IMR-90 (cell line): Measurements from ENCODE around the gene MINDY1. TPM values are rescaled to one million over a fixed set of nuclear protein-coding genes. Genes with fewer than 3 reads are reported as not detected.

Source experiments
- ATAC-seq: fragments of 200-7000 bp; cut with Tn5 transposase; 2 replicates; pipeline ENCODE4 v1.9.1; 2020; ENCODE audit warnings: low read depth, mild to moderate bottlenecking, moderate library complexity
- BruUV-seq: library from RNA; stranded (reverse); fragments of 400-500 nt; replicated peaks from 2 replicates; lab custom pipeline; 2021; lab: Mats Ljungman, UMichigan
- CTCF ChIA-PET: fragments of 300-600 bp; formaldehyde crosslinking; extraction: SDS; loops from one replicate; lab custom pipeline; 2021; ENCODE audit warnings: antibody characterized with exemption; lab: Yijun Ruan, JAX
- POLR2A ChIA-PET: fragments of 300-600 bp; sonication (Branson Sonifier 250); formaldehyde crosslinking; loops from one replicate; lab custom pipeline; 2022; ENCODE audit warnings: antibody characterized with exemption; ENCODE audit not compliant: unreplicated experiment; lab: Charles Lee
- DNase-seq: peaks from one replicate; pipeline ENCODE4 v3.0.0; 2013
- H2AFZ ChIP-seq: replicated peaks from 2 replicates; pipeline ENCODE3; 2013; ENCODE audit warnings: low read length, mild to moderate bottlenecking; ENCODE audit not compliant: poor library complexity
- H2AK5ac ChIP-seq: 2 replicates; pipeline ENCODE4 v1.6.1; 2013; ENCODE audit warnings: low read depth, low read length, inconsistent platforms
- H2AK9ac ChIP-seq: replicated peaks from 2 replicates; pipeline ENCODE3; 2013; ENCODE audit warnings: mild to moderate bottlenecking, low read depth, low read length, moderate library complexity; ENCODE audit not compliant: poor library complexity
- H2BK120ac ChIP-seq: 2 replicates; pipeline ENCODE4 v1.6.1; 2013; ENCODE audit warnings: low read depth, low read length, inconsistent platforms
- H2BK15ac ChIP-seq: 3 replicates; pipeline ENCODE4 v1.6.1; 2013; ENCODE audit warnings: low read depth, low read length, inconsistent platforms
- H2BK20ac ChIP-seq: 2 replicates; pipeline ENCODE4 v1.6.1; 2013; ENCODE audit warnings: low read depth, mild to moderate bottlenecking, inconsistent platforms, low read length, moderate library complexity
- H2BK5ac ChIP-seq: 2 replicates; pipeline ENCODE4 v1.6.1; 2013; ENCODE audit warnings: mild to moderate bottlenecking, low read depth, low read length, inconsistent platforms; ENCODE audit not compliant: poor library complexity, severe bottlenecking
- H3K14ac ChIP-seq: replicated peaks from 2 replicates; pipeline ENCODE4 v1.6.1; 2013; ENCODE audit warnings: low read depth, low read length, inconsistent platforms
- H3K18ac ChIP-seq: 2 replicates; pipeline ENCODE4 v1.6.1; 2013; ENCODE audit warnings: low read depth, low read length, control low read depth
- H3K23ac ChIP-seq: 2 replicates; pipeline ENCODE4 v1.6.1; 2013; ENCODE audit warnings: low read depth, low read length, inconsistent platforms
- H3K27ac ChIP-seq: 2 replicates; pipeline ENCODE4 v1.5.1; 2013; ENCODE audit warnings: mild to moderate bottlenecking, control low read depth, low read length; ENCODE audit not compliant: insufficient read depth
- H3K27me3 ChIP-seq: 2 replicates; pipeline ENCODE4 v1.6.1; 2013; ENCODE audit warnings: low read length; ENCODE audit not compliant: control insufficient read depth, insufficient read depth
- H3K36me3 ChIP-seq: 2 replicates; pipeline ENCODE4 v1.6.1; 2013; ENCODE audit warnings: low read length, mixed read lengths; ENCODE audit not compliant: control insufficient read depth, insufficient read depth
- H3K4ac ChIP-seq: 2 replicates; pipeline ENCODE4 v1.6.1; 2013; ENCODE audit warnings: low read depth, low read length, inconsistent platforms
- H3K4me1 ChIP-seq: 2 replicates; pipeline ENCODE4 v1.6.1; 2013; ENCODE audit warnings: low read length, mixed read lengths; ENCODE audit not compliant: control insufficient read depth, insufficient read depth
- H3K4me2 ChIP-seq: 2 replicates; pipeline ENCODE4 v1.6.1; 2013; ENCODE audit warnings: low read depth, mild to moderate bottlenecking, control low read depth, low read length, moderate library complexity
- H3K4me3 ChIP-seq: 2 replicates; pipeline ENCODE4 v1.5.1; 2013; ENCODE audit warnings: low read depth, mild to moderate bottlenecking, control low read depth, low read length, moderate library complexity; ENCODE audit not compliant: insufficient read depth
- H3K56ac ChIP-seq: 2 replicates; pipeline ENCODE4 v1.6.1; 2013; ENCODE audit warnings: low read length, inconsistent platforms; ENCODE audit not compliant: insufficient read depth; ENCODE audit errors: extremely low read depth
- H3K79me1 ChIP-seq, 2 experiments: 2 replicates each; pipeline ENCODE4 v1.6.1; 2013; ENCODE audit warnings: low read length in 2 of 2, inconsistent platforms in 1 of 2, low read depth in 1 of 2
- H3K9ac ChIP-seq: 2 replicates; pipeline ENCODE4 v1.6.1; 2013; ENCODE audit warnings: low read depth, low read length, control low read depth
- H3K9me1 ChIP-seq: 2 replicates; pipeline ENCODE4 v1.6.1; 2013; ENCODE audit warnings: low read length, inconsistent platforms; ENCODE audit not compliant: insufficient read depth
- H3K9me3 ChIP-seq: 2 replicates; pipeline ENCODE4 v1.6.1; 2013; ENCODE audit warnings: low read length; ENCODE audit not compliant: control insufficient read depth, insufficient read depth
- H4K20me1 ChIP-seq: 2 replicates; pipeline ENCODE4 v1.6.1; 2013; ENCODE audit warnings: low read length, inconsistent platforms; ENCODE audit not compliant: insufficient read depth
- H4K5ac ChIP-seq: 2 replicates; pipeline ENCODE4 v1.6.1; 2013; ENCODE audit warnings: mild to moderate bottlenecking, low read depth, low read length, control low read depth
- H4K8ac ChIP-seq, 2 experiments: 2 replicates each; pipeline ENCODE4 v1.6.1; 2013; ENCODE audit warnings: low read depth in 2 of 2, low read length in 2 of 2, control low read depth in 1 of 2, inconsistent platforms in 1 of 2
- H4K91ac ChIP-seq: 2 replicates; pipeline ENCODE4 v1.6.1; 2013; ENCODE audit warnings: low read depth, low read length, inconsistent platforms; ENCODE audit not compliant: insufficient read depth
- BHLHE40 ChIP-seq: fragments of 150-350 bp; IDR thresholded peaks from 2 replicates; pipeline ENCODE4 v1.6.1; 2016; ENCODE audit warnings: mild to moderate bottlenecking, low read depth, low read length
- CHD1 ChIP-seq: IDR thresholded peaks from 2 replicates; pipeline ENCODE4 v1.6.1; 2012; ENCODE audit warnings: low read depth, low read length, improper control_type of control experiment
- FOS ChIP-seq: fragments of 150-350 bp; IDR thresholded peaks from 2 replicates; pipeline ENCODE4 v1.6.1; 2016; ENCODE audit warnings: low read depth, low read length
- MAFK ChIP-seq: IDR thresholded peaks from 2 replicates; pipeline ENCODE4 v1.6.1; 2012; ENCODE audit warnings: low read depth, low read length, improper control_type of control experiment
- MAZ ChIP-seq: IDR thresholded peaks from 2 replicates; pipeline ENCODE4 v1.6.1; 2012; ENCODE audit warnings: low read depth, mild to moderate bottlenecking, low read length, improper control_type of control experiment, moderate library complexity, borderline replicate concordance
- MXI1 ChIP-seq: IDR thresholded peaks from 2 replicates; pipeline ENCODE4 v1.6.1; 2012; ENCODE audit warnings: low read depth, mild to moderate bottlenecking, low read length, moderate library complexity, borderline replicate concordance
- POLR2A ChIP-seq: IDR thresholded peaks from 2 replicates; pipeline ENCODE4 v1.6.1; 2012; ENCODE audit warnings: mild to moderate bottlenecking, low read depth, low read length
- RAD21 ChIP-seq: IDR thresholded peaks from 2 replicates; pipeline ENCODE4 v1.6.1; 2012; ENCODE audit warnings: low read length, improper control_type of control experiment
- RFX5 ChIP-seq: IDR thresholded peaks from 2 replicates; pipeline ENCODE4 v1.8.0; 2012; ENCODE audit warnings: low read depth, mild to moderate bottlenecking, low read length, moderate library complexity
- SMC3 ChIP-seq: fragments of 150-350 bp; IDR thresholded peaks from 2 replicates; pipeline ENCODE4 v1.6.1; 2016; ENCODE audit warnings: low read depth, mild to moderate bottlenecking, antibody characterized with exemption, low read length, moderate library complexity
- WGBS, 2 experiments: methylation state at CpG; one replicate each; pipeline versions ENCODE4 v1.1.5 to v1.1.7; 2013; ENCODE audit warnings: missing lambda C conversion rate in 2 of 2; ENCODE audit not compliant: insufficient read length in 1 of 2; ENCODE audit errors: extremely low coverage in 2 of 2; 5-methylcytosine and 5-hydroxymethylcytosine counted together
- dilution Hi-C: fragments of 300-500 bp; cut with HindIII; formaldehyde crosslinking; loops from one replicate; pipeline ENCODE4 v1.14.3; 2018; ENCODE audit warnings: low sequenced_read_pairs; ENCODE audit not compliant: unreplicated experiment
- in situ Hi-C: fragments of 300-500 bp; cut with MboI; formaldehyde crosslinking; loops from 3 replicates; pipeline ENCODE4 v1.14.3; 2019; ENCODE audit warnings: low sequenced_read_pairs, inconsistent platforms, mixed read lengths
- intact Hi-C: fragments of 100-400 bp; cut with micrococcal nuclease; formaldehyde crosslinking; loops from 2 replicates; pipeline ENCODE4 v1.10.0; 2022
- polyA plus RNA-seq, 3 experiments: library from polyadenylated mRNA; depleted of rRNA; stranded (reverse); fragments of >200 nt; gene quantifications; 2 replicates each; pipeline ENCODE4 v1.2.3, GENCODE V29; 2012; ENCODE audit warnings: low replicate concordance in 1 of 3
- total RNA-seq: library from RNA; depleted of rRNA; stranded (reverse); fragments of >200 nt; gene quantifications from 2 replicates; pipeline ENCODE4 v1.2.3, GENCODE V29; 2012
- TF ChIP-seq, protein P1 (sequence below): conservative IDR thresholded peaks from 2 replicates; pipeline ENCODE4 v1.5.1; 2012; ENCODE audit warnings: mild to moderate bottlenecking, low read depth, low read length, improper control_type of control experiment
- TF ChIP-seq, protein P2 (sequence below): fragments of 150-350 bp; IDR thresholded peaks from 2 replicates; pipeline ENCODE4 v1.6.1; 2016; ENCODE audit warnings: low read depth, mild to moderate bottlenecking, low read length, moderate library complexity, borderline replicate concordance
- TF ChIP-seq, protein P3 (sequence below): fragments of 150-350 bp; IDR thresholded peaks from 2 replicates; pipeline ENCODE4 v1.6.1; 2017; ENCODE audit warnings: mild to moderate bottlenecking, antibody characterized with exemption, low read length, low read depth

The MINDY1 gene
- total and polyA plus RNA-seq, 2 of the 4 experiments (the other 2 are of a cell fraction) = 6.6 to 7.3 TPM

GRCh38 chr1:150971583-150972416, 34.9 kb downstream of the MINDY1 start:
- intact Hi-C loops = no loop called here
- H3K4ac ChIP-seq = peak overlapping the region; percentile 83
- TF ChIP-seq FOS (no peak), RFX5 (no peak), SMC3 (no peak), BHLHE40 (no peak), CHD1 (no peak), RAD21 (no peak), MAFK (no peak), POLR2A (no peak), MAZ (0 out of 2 replicates have a peak, but pooled peaks have one; percentile 5), MXI1 (no peak)
- TF ChIP-seq, protein P1, sequence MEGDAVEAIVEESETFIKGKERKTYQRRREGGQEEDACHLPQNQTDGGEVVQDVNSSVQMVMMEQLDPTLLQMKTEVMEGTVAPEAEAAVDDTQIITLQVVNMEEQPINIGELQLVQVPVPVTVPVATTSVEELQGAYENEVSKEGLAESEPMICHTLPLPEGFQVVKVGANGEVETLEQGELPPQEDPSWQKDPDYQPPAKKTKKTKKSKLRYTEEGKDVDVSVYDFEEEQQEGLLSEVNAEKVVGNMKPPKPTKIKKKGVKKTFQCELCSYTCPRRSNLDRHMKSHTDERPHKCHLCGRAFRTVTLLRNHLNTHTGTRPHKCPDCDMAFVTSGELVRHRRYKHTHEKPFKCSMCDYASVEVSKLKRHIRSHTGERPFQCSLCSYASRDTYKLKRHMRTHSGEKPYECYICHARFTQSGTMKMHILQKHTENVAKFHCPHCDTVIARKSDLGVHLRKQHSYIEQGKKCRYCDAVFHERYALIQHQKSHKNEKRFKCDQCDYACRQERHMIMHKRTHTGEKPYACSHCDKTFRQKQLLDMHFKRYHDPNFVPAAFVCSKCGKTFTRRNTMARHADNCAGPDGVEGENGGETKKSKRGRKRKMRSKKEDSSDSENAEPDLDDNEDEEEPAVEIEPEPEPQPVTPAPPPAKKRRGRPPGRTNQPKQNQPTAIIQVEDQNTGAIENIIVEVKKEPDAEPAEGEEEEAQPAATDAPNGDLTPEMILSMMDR = 0 out of 2 replicates have a peak, but pooled peaks have one; percentile 22
- TF ChIP-seq, protein P2, sequence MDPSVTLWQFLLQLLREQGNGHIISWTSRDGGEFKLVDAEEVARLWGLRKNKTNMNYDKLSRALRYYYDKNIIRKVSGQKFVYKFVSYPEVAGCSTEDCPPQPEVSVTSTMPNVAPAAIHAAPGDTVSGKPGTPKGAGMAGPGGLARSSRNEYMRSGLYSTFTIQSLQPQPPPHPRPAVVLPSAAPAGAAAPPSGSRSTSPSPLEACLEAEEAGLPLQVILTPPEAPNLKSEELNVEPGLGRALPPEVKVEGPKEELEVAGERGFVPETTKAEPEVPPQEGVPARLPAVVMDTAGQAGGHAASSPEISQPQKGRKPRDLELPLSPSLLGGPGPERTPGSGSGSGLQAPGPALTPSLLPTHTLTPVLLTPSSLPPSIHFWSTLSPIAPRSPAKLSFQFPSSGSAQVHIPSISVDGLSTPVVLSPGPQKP = no peak
- TF ChIP-seq, protein P3, sequence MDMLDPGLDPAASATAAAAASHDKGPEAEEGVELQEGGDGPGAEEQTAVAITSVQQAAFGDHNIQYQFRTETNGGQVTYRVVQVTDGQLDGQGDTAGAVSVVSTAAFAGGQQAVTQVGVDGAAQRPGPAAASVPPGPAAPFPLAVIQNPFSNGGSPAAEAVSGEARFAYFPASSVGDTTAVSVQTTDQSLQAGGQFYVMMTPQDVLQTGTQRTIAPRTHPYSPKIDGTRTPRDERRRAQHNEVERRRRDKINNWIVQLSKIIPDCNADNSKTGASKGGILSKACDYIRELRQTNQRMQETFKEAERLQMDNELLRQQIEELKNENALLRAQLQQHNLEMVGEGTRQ = no peak
- H4K20me1 ChIP-seq = peaks cover 67% of the 10 kb centered on the region
- H3K27me3 ChIP-seq = no peaks in the 10 kb centered on the region
- H2AK5ac ChIP-seq = peak overlapping the region; percentile 94
- peaks cover 22% of the 10 kb centered on the region for H3K36me3 ChIP-seq
- H3K23ac ChIP-seq = peak overlapping the region; percentile 97
- ATAC-seq (no peak), DNase-seq (no peak)
- no CpG with 5 or more reads among the region's 6 CpGs for WGBS, 2 experiments
- H2AFZ ChIP-seq = peak overlapping the region; percentile 24
- peak overlapping the region; percentile 40 for H4K5ac ChIP-seq
- in situ Hi-C loops = loop anchor here (10.0 kb wide), 1 partner anchor 63 kb away; the partner anchor contains the start of gene BNIPL
- peak overlapping the region; percentile 86 for H3K27ac ChIP-seq
- peak overlapping the region; percentile 69; the same call in 1 of the 2 replicates for H2BK20ac ChIP-seq
- peak overlapping the region; percentile 88 for H2AK9ac ChIP-seq
- H4K91ac ChIP-seq = peak overlapping the region; percentile 89
- no TSS peak for BruUV-seq
- H3K14ac ChIP-seq = peak overlapping the region; percentile 82
- H3K9ac ChIP-seq = peak overlapping the region; percentile 94
- peak overlapping the region; percentile 12 for H3K4me3 ChIP-seq
- peaks cover 31% of the 10 kb centered on the region for H3K4me1 ChIP-seq
- peak overlapping the region; percentile 96 for H3K4me2 ChIP-seq
- peaks cover 36% of the 10 kb centered on the region for H3K9me1 ChIP-seq
- ChIA-PET POLR2A (interaction anchor here (0.7 kb wide), 1 partner anchor 565 kb away, joined by 3 read pairs; no protein-coding TSS in a partner anchor), CTCF (no interaction called here)
- dilution Hi-C loops = no loop called here
- no peaks in the 10 kb centered on the region for H3K9me3 ChIP-seq
- H3K18ac ChIP-seq = peak overlapping the region; percentile 76
- peak overlapping the region; percentile 36; the same call in 1 of the 2 replicates for H3K56ac ChIP-seq
- H3K79me1 ChIP-seq = peaks cover 21 to 72% of the 10 kb centered on the region in 2 experiments
- peak overlapping the region; percentile 62 for H2BK120ac ChIP-seq
- H2BK15ac ChIP-seq = peak overlapping the region; percentile 18; the same call in 1 of the 3 replicates
- peak overlapping the region; percentile 74 for H2BK5ac ChIP-seq
- peak overlapping the region in 1 of 2 experiments; percentile 65; a peak in 2 of 4 replicates for H4K8ac ChIP-seq
